Gastrocnemius medialis (tissue), 4 donors: ENCODE results near the gene TATDN3.

Experiments used
- CTCF ChIP-seq, 5 experiments: fragments of 450-650 bp in 3 of 5; fragments of 200-600 bp in 2 of 5; sonication (generic) in 2 of 5; IDR thresholded peaks in 4 of 5; conservative IDR thresholded peaks in 1 of 5; 1 replicate in 4 of 5; 2 replicates in 1 of 5; pipeline ENCODE4 v1.5.1; 2016 to 2019; ENCODE audit warnings: antibody characterized with exemption in 5 of 5, mild to moderate bottlenecking in 3 of 5, moderate library complexity in 3 of 5
- POLR2A ChIP-seq, 2 donors: fragments of 450-650 bp; IDR thresholded peaks; one replicate each; pipeline ENCODE4 v1.6.1; 2017; ENCODE audit warnings: antibody characterized with exemption in 2 of 2, mild to moderate bottlenecking in 2 of 2, moderate library complexity in 2 of 2

- TF ChIP-seq POLR2A (IDR thresholded peaks at IDR 0.05) (no peak), CTCF (IDR thresholded peaks at IDR 0.05 in 4 of 5, conservative IDR thresholded peaks at IDR 0.05 in 1 of 5) (no peak)
Observed at GRCh38 chr1:212847549-212847948, 55.9 kb downstream of the TATDN3 start, which contains the start of gene SPATA45.
